ENCODE data around the gene EEFSEC.
A peak's percentile ranks its signal among the peaks of the same experiment; 100 is the strongest.

The EEFSEC gene

DNA sequence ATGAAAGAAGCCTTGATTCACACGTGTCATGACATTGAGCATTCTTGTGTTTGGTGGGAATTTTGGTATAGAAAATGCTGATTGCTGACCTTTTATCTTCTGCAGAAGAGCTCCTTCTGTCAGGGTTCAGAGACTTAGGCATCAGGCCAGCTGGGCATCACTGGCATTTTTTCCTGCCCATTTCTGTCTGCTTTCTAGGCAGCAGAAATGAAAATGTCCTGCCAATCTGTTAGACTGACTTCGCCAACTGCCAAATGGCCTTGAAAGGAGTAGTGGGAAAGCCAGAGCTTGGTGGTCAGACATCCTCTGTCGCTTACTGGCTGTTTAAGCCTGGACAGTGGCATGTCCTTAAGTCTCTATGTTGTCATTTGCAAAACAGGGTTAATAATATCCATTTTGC, 57.4 kb downstream of the EEFSEC start:
- no peaks in the 10 kb centered on the region for H3K4me1 Mint-ChIP-seq (ENCODE audit: low read depth)
- H3K36me3 Mint-ChIP-seq (ENCODE audit: low read depth): no peaks in the 10 kb centered on the region
- no peak overlapping the region for H3K27ac Mint-ChIP-seq
- H3K4me3 Mint-ChIP-seq: no peak overlapping the region
- H3K9me3 Mint-ChIP-seq: no peaks in the 10 kb centered on the region
- H3K27me3 Mint-ChIP-seq (ENCODE audit: low read depth): no peaks in the 10 kb centered on the region

DNA sequence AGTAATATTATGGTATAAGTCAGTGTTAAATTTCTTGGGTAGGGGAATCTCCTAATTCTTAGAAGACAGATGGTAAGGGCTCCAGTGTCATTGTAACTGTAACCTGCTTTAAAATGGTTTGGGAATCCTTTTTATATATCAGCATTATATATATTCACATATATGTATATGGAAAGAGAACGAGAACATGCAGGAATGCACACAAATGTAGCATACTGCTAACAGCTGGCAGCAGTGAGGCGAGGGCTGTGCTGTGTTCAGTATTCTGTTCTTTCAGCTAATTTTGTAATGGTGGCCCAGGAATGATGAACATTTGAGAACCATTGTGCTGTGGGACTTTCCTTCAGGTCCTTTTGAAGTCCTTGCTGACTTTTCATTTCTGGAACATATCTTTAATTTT, 60.8 kb downstream of the EEFSEC start:
- no peaks in the 10 kb centered on the region for H3K36me3 Mint-ChIP-seq (ENCODE audit: low read depth)
- no peaks in the 10 kb centered on the region for H3K27me3 Mint-ChIP-seq (ENCODE audit: low read depth)
- peaks cover 5% of the 10 kb centered on the region for H3K4me1 Mint-ChIP-seq (ENCODE audit: low read depth)
- H3K27ac Mint-ChIP-seq: no peak overlapping the region
- no peaks in the 10 kb centered on the region for H3K9me3 Mint-ChIP-seq
- H3K4me3 Mint-ChIP-seq: no peak overlapping the region

DNA sequence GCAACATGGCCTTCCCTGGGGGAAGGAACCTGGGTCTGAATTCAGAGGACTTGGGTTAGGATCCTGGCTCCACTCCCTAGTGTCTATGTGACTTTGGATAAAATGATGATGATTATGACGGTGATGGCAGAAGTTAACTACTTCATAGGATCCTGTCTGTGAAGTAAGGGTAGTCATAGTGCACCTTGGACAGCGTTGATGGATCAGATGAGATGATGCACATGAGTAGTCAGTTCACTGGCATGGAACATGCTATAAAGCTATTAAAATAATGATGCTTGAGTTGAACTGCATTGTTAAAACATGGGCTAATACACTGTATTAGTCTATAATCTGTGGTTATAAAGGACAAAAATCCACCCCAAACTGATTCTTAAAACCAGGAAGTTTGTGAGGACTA, 62.0 kb downstream of the EEFSEC start:
- H3K27ac Mint-ChIP-seq: no peak overlapping the region
- no peaks in the 10 kb centered on the region for H3K36me3 Mint-ChIP-seq (ENCODE audit: low read depth)
- no peak overlapping the region for H3K4me3 Mint-ChIP-seq
- no peaks in the 10 kb centered on the region for H3K27me3 Mint-ChIP-seq (ENCODE audit: low read depth)
- peaks cover 5% of the 10 kb centered on the region for H3K4me1 Mint-ChIP-seq (ENCODE audit: low read depth)
- H3K9me3 Mint-ChIP-seq: no peaks in the 10 kb centered on the region

DNA sequence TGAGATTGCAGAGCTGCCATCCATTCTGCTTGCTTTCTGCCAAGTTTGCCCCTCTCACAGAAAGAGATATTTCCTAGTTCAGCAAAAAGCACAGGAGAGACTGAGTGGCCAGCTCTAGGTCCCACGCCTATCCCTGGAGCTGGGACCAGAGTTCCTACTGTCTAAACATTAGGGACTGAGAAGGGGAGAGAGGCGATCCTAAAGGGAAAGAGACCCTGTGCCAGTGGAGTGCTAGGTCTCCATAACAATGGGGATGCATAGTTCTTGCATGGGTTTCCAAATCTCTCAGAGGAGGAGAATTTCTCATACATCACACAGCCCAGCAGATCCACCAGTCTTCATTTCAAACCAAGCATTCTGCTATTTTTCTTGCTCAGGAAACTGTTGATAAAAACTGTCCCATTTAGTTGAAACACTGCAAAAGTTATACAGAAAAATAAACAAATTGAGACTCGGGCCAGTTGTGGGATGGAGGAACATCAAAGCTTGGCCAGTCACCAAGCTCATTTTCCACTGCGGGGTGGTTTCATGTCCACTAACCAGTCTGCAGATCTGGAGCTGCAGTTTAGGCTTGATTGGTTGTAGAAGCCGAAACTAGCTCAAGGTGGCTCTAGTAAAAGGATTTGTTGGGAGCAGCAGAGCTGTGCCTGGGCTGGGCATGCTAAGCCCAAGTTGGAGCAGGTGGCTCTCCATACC, 62.7 kb downstream of the EEFSEC start:
- H3K27ac Mint-ChIP-seq: no peak overlapping the region
- H3K4me1 Mint-ChIP-seq (ENCODE audit: low read depth): peaks cover 5% of the 10 kb centered on the region
- H3K9me3 Mint-ChIP-seq: peaks cover 4% of the 10 kb centered on the region
- no peak overlapping the region for H3K4me3 Mint-ChIP-seq
- H3K27me3 Mint-ChIP-seq (ENCODE audit: low read depth): no peaks in the 10 kb centered on the region
- no peaks in the 10 kb centered on the region for H3K36me3 Mint-ChIP-seq (ENCODE audit: low read depth)

DNA sequence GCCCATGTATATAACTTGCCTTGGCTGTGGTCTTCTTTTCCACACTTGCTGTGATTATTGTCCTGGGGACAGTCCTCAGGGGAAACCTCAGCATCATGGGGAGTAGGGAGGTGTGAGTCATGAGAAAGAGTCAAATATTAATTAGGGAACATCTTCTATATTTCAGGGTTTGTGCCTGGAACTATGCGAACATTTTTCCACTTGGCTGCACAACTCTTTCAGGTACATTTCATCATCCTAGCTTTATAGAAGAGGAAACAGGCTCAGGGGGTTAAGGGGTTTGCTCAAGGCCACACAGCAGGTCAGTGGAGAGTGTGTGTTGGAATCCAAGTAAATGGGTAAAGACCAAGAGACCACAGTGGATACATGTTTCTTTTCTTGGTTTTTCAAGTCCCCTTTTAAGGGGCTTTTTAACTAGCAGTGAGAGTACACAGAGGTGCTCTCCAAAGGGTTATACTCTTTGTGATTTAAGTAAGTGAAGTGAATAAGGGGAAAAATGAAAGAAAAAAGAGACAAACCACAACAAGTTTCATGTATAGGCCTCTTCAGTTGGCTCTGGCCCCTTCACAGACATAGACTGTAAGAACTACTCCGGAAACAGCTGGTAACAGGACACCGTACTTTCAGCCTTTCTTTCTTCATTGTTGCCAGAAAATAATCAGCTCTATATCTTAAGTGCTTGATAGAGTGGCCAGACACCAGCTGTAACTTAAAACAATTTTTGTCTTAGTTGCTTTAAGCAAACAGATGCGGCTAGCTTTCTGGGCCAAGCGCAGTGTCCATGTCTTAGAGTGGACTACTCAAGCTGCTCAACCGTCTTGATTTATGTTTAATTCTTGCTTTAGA, 64.6 kb downstream of the EEFSEC start:
- H3K4me1 Mint-ChIP-seq (ENCODE audit: low read depth): peaks cover 5% of the 10 kb centered on the region
- no peak overlapping the region for H3K4me3 Mint-ChIP-seq
- peaks cover 2% of the 10 kb centered on the region for H3K36me3 Mint-ChIP-seq (ENCODE audit: low read depth)
- no peaks in the 10 kb centered on the region for H3K27me3 Mint-ChIP-seq (ENCODE audit: low read depth)
- peak overlapping the region; percentile 27 for H3K27ac Mint-ChIP-seq
- peaks cover 12% of the 10 kb centered on the region for H3K9me3 Mint-ChIP-seq

DNA sequence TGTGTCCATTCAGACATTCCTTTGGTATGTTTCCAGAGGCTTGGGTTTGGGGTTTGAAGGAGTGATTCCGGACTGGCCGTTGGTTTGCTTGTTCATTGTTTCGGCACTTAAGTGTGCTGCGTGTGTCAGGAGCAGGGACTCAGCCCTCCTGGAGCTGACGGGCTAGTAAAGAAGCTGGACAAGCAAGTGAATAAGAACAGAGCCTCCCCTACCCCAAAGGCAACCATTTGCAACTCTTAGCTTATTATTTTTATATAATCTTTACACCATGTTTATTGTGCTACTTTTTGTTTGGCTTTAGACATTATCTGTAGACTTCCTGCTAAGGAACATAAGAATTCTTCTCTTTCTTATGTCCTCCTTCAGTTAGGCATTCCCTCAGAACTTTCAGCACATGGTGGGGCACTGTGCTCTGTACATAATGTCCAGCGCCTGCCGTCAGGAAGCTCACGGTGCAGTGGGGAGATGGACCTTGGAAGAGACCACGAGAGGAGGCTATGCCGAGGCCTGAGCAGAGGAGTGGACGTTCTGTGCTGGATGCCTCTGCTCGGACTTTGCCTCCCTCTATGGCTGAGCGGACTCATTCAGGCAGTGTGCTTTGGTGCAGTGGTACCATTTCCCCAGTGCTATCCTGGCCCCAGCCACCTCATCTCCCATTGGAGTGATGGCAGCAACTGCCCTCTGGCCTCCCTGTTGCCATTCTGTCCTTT, 65.4 kb downstream of the EEFSEC start:
- Mint-ChIP-seq H3K4me1 (ENCODE audit: low read depth) (peaks cover 5% of the 10 kb centered on the region), H3K36me3 (ENCODE audit: low read depth) (peaks cover 5% of the 10 kb centered on the region), H3K27me3 (ENCODE audit: low read depth) (no peaks in the 10 kb centered on the region), H3K9me3 (peaks cover 20% of the 10 kb centered on the region), H3K4me3 (no peak overlapping the region), H3K27ac (no peak overlapping the region)

DNA sequence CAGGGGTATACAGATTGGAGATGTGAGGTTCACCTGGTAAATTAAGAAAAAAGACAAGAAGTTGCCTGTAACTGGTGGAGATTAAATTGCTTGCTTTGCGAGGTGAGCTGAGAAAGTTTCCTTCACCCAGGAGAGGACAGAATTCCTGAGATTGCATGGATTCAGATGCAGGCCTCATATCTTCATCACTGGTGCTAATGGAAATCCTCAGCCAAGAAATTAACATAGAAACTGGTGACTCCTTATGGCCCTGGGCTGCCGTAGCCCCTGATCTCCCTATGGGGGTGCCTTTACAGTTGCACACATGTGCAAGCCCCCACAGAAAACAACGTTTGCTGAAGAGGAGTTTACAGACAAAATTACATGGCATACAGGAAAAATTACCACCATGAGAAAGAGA, 68.0 kb downstream of the EEFSEC start:
- peaks cover 5% of the 10 kb centered on the region for H3K4me1 Mint-ChIP-seq (ENCODE audit: low read depth)
- no peak overlapping the region for H3K4me3 Mint-ChIP-seq
- peaks cover 5% of the 10 kb centered on the region for H3K36me3 Mint-ChIP-seq (ENCODE audit: low read depth)
- no peaks in the 10 kb centered on the region for H3K27me3 Mint-ChIP-seq (ENCODE audit: low read depth)
- peaks cover 26% of the 10 kb centered on the region for H3K9me3 Mint-ChIP-seq
- no peak overlapping the region for H3K27ac Mint-ChIP-seq

DNA sequence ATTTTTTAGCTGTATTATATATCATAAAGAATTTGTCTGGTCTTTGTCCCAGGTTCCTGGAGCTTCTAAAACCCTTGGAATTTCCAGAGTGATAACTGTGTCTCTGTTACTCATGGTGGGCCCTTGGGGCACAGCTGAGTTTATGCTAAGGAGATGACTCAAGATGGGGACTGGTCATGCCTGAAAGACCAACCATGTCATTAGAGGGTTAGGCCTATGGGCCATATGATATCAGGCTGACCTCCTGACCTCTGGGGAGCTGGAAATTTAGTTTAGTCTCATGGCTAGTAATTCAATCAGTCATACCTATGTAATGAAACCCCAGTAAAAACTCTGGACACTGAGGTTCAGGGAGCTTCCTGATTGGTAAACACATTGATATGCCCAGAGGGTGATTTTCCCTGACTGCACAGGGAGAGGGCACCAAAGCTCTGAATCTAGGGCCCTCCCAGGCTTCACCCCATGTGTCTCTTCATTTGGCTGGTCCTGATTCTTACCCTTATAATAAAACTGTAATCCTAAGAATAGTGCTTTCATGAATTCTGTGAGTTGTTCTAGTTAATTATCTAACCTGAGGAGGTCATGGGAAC, 69.6 kb downstream of the EEFSEC start:
- Mint-ChIP-seq H3K27me3 (ENCODE audit: low read depth) (no peaks in the 10 kb centered on the region), H3K4me3 (no peak overlapping the region)

DNA sequence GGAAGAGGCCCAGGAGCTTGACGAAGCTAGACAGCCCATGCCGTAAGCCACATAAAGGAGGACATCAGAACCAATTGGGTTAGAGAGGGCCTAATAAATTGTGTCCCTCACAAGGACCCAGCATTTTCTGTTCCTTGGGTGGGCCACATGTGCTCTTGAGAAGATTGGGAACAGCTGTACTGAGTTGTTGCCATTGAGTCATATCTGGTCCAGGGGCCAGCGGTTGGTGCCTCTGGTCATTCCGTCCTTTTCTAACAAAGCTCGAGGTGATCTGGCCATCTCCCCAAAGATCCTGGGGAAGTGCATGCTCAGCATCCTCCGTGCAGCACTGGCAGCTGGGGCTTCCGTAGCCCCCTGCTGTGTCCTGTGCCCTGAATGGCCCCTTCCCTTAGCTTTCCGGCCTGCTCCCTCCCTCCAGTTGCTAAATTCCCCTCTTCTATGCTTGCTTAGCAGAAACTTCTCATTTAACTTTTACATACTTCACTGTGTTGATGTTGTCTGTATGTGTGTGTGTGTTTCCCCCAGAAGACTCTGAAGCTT, 73.0 kb downstream of the EEFSEC start:
- peaks cover 5% of the 10 kb centered on the region for H3K36me3 Mint-ChIP-seq (ENCODE audit: low read depth)
- H3K27me3 Mint-ChIP-seq (ENCODE audit: low read depth): no peaks in the 10 kb centered on the region
- H3K27ac Mint-ChIP-seq: no peak overlapping the region

More for the DNA sequence above, 69.6 kb downstream of the EEFSEC start:
- Mint-ChIP-seq H3K36me3 (ENCODE audit: low read depth) (peaks cover 5% of the 10 kb centered on the region), H3K4me1 (ENCODE audit: low read depth) (peaks cover under 1% of the 10 kb centered on the region), H3K9me3 (peaks cover 26% of the 10 kb centered on the region), H3K27ac (no peak overlapping the region)

DNA sequence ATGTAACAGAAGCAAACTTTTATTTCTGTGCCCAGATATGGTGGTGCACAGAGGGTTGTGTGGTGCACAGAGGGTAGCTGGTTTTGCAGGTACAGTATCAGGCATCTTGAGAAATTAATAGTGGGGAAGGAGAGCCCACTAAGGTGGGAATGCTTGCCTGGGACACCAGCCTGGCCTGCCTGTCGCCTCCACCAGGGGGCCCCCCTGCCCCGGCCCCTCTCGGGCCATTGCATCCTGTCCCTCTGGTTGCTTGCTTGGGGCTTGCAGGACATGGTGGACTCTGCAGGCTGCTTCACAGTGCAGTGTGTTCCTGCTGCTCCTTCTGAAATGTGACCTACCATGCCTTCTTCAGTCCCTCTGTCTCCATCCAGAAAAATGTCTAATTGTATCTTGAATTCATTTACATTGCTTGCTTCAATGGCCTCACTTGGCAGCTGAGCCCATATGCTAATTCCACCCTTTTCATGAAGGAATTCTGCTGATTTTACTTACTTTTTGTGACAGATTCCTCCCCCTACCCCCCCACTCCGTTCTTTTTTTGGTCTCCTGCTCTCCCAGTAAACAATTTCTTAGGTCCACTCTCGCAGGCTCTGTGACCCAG, 73.6 kb downstream of the EEFSEC start:
- Mint-ChIP-seq H3K27me3 (ENCODE audit: low read depth) (no peaks in the 10 kb centered on the region), H3K27ac (no peak overlapping the region), H3K4me3 (no peak overlapping the region), H3K9me3 (peaks cover 19% of the 10 kb centered on the region), H3K4me1 (ENCODE audit: low read depth) (no peaks in the 10 kb centered on the region), H3K36me3 (ENCODE audit: low read depth) (peaks cover 5% of the 10 kb centered on the region)

More for the DNA sequence above, 73.0 kb downstream of the EEFSEC start:
- Mint-ChIP-seq H3K4me1 (ENCODE audit: low read depth) (no peaks in the 10 kb centered on the region), H3K4me3 (no peak overlapping the region), H3K9me3 (peaks cover 19% of the 10 kb centered on the region)

DNA sequence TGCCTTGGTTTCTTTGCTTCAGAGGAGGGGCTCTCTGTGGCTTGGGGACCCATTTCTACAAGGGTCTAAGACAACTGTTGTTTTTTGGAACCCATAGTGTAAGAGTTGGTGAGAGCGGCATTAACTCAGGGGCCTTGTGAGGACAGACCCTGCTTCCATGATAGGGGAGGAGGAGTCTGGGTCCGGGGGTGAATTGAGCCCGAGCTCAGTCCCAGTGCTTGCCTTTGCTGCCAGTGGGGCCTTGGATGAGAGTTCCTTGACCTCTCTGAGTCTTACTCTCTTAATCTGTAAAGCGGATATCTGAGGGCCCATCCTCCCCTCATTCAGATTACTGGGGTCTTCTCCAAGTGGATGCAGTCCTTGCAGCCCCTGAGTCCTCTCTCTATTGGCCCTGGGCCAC, 74.2 kb downstream of the EEFSEC start:
- H3K4me3 Mint-ChIP-seq: no peak overlapping the region
- H3K9me3 Mint-ChIP-seq: peaks cover 18% of the 10 kb centered on the region
- H3K27me3 Mint-ChIP-seq (ENCODE audit: low read depth): no peaks in the 10 kb centered on the region
- no peak overlapping the region for H3K27ac Mint-ChIP-seq
- H3K4me1 Mint-ChIP-seq (ENCODE audit: low read depth): no peaks in the 10 kb centered on the region
- peaks cover 3% of the 10 kb centered on the region for H3K36me3 Mint-ChIP-seq (ENCODE audit: low read depth)

DNA sequence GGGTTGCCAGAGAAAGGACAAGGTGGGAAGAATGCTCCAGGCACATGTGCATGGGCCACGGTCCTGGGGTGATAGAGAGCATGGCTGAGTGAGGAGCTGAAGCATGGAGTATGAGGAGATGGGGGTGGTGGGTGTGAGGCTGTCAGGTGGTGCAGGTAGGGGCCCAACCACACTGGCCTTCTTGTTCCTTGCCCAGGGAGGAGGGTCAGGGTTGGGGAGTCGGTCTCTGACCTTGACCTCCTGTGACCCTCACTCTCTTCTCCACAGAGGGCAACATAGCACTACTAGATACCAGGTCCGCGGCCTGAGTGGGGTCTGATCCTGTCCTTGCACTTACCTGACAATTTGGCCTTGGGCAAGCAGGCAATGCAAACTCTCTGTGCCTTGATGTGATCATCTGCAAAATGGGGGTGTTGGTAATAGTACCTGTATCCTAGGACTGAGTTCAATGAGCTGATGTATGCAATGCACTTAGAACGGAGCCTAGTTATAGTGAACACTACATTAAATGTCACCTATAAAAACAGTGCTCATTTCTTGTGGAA, 75.2 kb downstream of the EEFSEC start:
- Mint-ChIP-seq H3K27ac (no peak overlapping the region), H3K36me3 (ENCODE audit: low read depth) (no peaks in the 10 kb centered on the region), H3K4me3 (no peak overlapping the region), H3K4me1 (ENCODE audit: low read depth) (no peaks in the 10 kb centered on the region), H3K27me3 (ENCODE audit: low read depth) (no peaks in the 10 kb centered on the region), H3K9me3 (peaks cover 8% of the 10 kb centered on the region)

DNA sequence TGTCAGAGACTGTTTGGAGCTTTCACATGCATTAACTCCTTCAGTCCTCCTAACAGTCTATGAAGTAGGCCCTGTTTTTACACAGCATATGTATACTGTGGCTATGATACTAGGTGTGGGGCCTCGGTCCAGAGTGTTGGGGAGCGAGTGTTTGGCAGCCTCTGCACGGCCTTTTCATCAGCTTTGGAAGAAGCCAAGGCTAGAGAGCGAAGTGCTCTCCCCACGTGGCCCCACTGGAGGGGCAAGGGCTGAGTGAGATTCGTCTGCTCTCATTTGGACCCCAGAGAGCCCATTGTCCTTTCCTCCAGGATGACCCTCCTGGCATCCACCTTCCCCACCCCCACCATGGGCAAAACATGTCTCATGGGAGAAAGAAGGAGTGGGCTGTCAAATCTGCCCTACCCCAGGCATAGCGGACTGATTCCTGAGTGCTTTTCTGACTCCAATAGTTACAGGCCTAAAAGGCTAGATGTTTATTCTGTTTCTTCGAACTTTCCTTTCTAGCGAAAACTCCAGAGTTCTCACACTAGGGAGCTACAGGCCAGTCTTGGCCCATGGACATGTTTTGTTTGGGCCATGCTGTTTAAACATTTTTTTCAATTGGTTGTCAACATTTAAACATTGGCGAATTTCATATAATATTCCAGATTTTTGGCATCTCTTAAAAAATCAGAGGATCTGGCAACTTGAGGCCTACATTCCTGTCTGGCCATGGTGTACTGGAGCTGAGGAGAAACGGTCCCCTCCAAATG, 76.0 kb downstream of the EEFSEC start:
- no peak overlapping the region for H3K4me3 Mint-ChIP-seq
- no peaks in the 10 kb centered on the region for H3K4me1 Mint-ChIP-seq (ENCODE audit: low read depth)
- no peak overlapping the region for H3K27ac Mint-ChIP-seq
- no peaks in the 10 kb centered on the region for H3K27me3 Mint-ChIP-seq (ENCODE audit: low read depth)
- no peaks in the 10 kb centered on the region for H3K36me3 Mint-ChIP-seq (ENCODE audit: low read depth)
- peaks cover 2% of the 10 kb centered on the region for H3K9me3 Mint-ChIP-seq

All from T-helper 1 cell treated with Interleukin-12 subunit alpha and Interleukin-12 subunit beta and Interleukin-4 antibody, amounts not matched to agents 30 μg/mL and 1 μg/mL, for 36 hours (primary cell).